ENCODE measurements around the gene DPT.
A peak's percentile ranks its signal among the peaks of the same experiment; 100 is the strongest.

DPT gene

GRCh38 chr1:168767894-168768584, 39.0 kb upstream of the DPT start:
- Mint-ChIP-seq H3K27me3 (ENCODE audit: low read depth) (peaks cover 4% of the 10 kb centered on the region), H3K4me1 (peaks cover 39% of the 10 kb centered on the region), H3K9me3 (no peaks in the 10 kb centered on the region), H3K27ac (peak overlapping the region in 2 of 3 experiments; percentile 71 to 92), H3K4me3 (no peak overlapping the region), H3K36me3 (ENCODE audit: low read depth) (no peaks in the 10 kb centered on the region)
- TF ChIP-seq, protein P1, sequence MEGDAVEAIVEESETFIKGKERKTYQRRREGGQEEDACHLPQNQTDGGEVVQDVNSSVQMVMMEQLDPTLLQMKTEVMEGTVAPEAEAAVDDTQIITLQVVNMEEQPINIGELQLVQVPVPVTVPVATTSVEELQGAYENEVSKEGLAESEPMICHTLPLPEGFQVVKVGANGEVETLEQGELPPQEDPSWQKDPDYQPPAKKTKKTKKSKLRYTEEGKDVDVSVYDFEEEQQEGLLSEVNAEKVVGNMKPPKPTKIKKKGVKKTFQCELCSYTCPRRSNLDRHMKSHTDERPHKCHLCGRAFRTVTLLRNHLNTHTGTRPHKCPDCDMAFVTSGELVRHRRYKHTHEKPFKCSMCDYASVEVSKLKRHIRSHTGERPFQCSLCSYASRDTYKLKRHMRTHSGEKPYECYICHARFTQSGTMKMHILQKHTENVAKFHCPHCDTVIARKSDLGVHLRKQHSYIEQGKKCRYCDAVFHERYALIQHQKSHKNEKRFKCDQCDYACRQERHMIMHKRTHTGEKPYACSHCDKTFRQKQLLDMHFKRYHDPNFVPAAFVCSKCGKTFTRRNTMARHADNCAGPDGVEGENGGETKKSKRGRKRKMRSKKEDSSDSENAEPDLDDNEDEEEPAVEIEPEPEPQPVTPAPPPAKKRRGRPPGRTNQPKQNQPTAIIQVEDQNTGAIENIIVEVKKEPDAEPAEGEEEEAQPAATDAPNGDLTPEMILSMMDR (IDR thresholded peaks at IDR 0.05; ENCODE audit: unreplicated experiment in 3 of 3) = no peak

DNA sequence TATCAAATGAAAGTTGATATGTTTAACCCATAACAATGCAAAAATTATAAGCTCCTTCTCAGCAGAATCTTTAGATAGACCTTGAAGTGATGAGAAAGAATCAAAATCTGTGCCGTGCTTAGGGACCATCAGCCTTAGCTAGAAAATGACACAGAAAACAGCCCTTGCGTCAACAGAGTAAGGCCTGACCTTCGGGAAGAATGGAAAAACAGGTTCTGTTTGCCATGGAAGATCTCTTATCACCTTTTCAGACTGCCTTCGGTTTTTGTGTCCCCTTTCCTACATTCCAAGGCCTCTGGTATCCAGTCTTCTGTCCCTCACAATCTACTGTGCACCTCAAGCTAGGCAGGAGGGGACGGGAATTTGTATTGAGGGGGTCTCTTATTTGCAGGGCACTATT, 37.6 kb upstream of the DPT start:
- Mint-ChIP-seq H3K36me3 (ENCODE audit: low read depth) (no peaks in the 10 kb centered on the region), H3K27me3 (ENCODE audit: low read depth) (peaks cover 4% of the 10 kb centered on the region), H3K27ac (no peak overlapping the region), H3K4me3 (no peak overlapping the region), H3K9me3 (no peaks in the 10 kb centered on the region), H3K4me1 (peaks cover 30% of the 10 kb centered on the region)
- TF ChIP-seq, protein P1 (IDR thresholded peaks at IDR 0.05; ENCODE audit: unreplicated experiment in 3 of 3) = no peak

DNA sequence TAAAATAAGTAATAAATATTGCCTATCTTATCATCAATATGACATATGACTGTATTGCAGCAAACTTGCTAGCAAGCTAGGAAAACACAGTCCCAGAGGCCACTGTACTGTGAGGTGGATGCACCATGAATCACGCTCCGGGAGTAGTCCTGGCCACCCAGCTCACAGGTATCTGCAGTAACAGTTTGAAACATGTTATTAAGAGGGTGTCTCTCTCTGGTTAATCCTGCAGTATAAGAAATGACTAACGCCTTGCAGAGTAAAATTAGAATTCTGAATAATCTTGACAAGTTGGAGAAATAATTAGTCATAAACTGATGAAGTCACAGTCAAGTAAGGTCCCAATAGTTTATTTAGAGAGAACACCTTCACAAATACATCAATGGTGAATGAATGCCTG, 34.0 kb upstream of the DPT start:
- Mint-ChIP-seq H3K4me1 (peaks cover 5% of the 10 kb centered on the region), H3K27ac (peak overlapping the region in 1 of 3 experiments; percentile 30), H3K36me3 (ENCODE audit: low read depth) (no peaks in the 10 kb centered on the region), H3K9me3 (no peaks in the 10 kb centered on the region), H3K27me3 (ENCODE audit: low read depth) (no peaks in the 10 kb centered on the region), H3K4me3 (no peak overlapping the region)
- TF ChIP-seq, protein P1 (IDR thresholded peaks at IDR 0.05; ENCODE audit: unreplicated experiment in 3 of 3) = no peak

- Mint-ChIP-seq H3K36me3 (ENCODE audit: low read depth) (no peaks in the 10 kb centered on the region), H3K4me1 (no peaks in the 10 kb centered on the region), H3K27me3 (ENCODE audit: low read depth) (no peaks in the 10 kb centered on the region), H3K4me3 (no peak overlapping the region), H3K9me3 (no peaks in the 10 kb centered on the region), H3K27ac (peak overlapping the region in 1 of 3 experiments; percentile 77)
- TF ChIP-seq, protein P1 (IDR thresholded peaks at IDR 0.05; ENCODE audit: unreplicated experiment in 3 of 3) = no peak
These were observed 33.5 kb upstream of the DPT start for GRCh38 chr1:168762473-168762872.

DNA sequence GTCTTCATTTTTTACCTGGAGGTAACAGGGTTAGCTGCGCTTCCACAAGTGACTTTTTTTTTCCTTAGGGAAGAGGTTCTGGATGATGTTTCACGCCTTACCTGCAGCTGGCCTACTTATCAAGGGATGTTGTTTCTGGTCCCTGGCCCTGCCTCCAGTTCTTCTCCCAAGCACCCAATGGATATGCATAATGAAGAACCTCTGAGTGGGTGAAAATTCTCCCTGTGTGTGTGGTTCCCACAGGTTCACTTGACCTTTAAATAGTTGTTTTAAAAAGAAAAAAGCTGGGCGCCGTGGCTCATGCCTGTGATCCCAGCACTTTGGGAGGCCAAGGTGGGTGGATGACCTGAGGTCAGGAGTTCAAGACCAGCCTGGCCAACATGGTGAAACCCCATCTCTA, 31.8 kb upstream of the DPT start:
- Mint-ChIP-seq H3K4me1 (peaks cover 5% of the 10 kb centered on the region), H3K4me3 (no peak overlapping the region), H3K27ac (no peak overlapping the region), H3K9me3 (no peaks in the 10 kb centered on the region), H3K27me3 (ENCODE audit: low read depth) (no peaks in the 10 kb centered on the region), H3K36me3 (ENCODE audit: low read depth) (no peaks in the 10 kb centered on the region)
- TF ChIP-seq, protein P1 (IDR thresholded peaks at IDR 0.05; ENCODE audit: unreplicated experiment in 3 of 3) = no peak

DNA sequence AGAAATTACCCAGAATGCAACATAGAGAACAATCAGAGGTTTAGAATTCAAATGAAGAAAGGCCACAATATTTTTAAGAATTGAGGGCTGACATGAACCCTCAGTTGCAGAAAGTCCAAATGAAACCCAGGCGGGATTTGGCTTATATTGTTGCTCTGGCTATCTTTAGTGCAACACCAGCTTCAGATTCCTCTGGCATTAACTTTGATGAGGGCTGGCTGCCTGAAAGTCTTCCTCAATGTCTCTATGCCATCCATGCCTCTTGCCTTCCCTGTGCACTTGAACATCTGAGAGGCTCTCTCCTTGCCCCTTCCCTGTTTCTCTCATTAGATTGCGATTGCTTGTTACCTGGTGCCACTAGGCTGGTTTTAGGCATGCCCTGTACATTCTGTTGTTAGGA, 31.2 kb upstream of the DPT start:
- no peak overlapping the region for H3K27ac Mint-ChIP-seq
- H3K9me3 Mint-ChIP-seq = no peaks in the 10 kb centered on the region
- H3K27me3 Mint-ChIP-seq (ENCODE audit: low read depth) = no peaks in the 10 kb centered on the region
- H3K36me3 Mint-ChIP-seq (ENCODE audit: low read depth) = no peaks in the 10 kb centered on the region
- H3K4me1 Mint-ChIP-seq = peaks cover 5% of the 10 kb centered on the region
- TF ChIP-seq, protein P1 (IDR thresholded peaks at IDR 0.05; ENCODE audit: unreplicated experiment in 3 of 3) = no peak
- no peak overlapping the region for H3K4me3 Mint-ChIP-seq

Data from nephron (organoid).